HG02943 (cell line): ENCODE results near the gene CYB5D1.
"Not testable (repeated sequence)": the region's sequence is repeated elsewhere in the genome, so short reads cannot be mapped to it uniquely, and the experiment has no call there.

Experiments
- ATAC-seq: cut with Tn5 transposase; IDR thresholded peaks from one replicate; pipeline ENCODE4 v1.9.1; 2021; ENCODE audit warnings: mild to moderate bottlenecking, low read depth, moderate library complexity; ENCODE audit not compliant: unreplicated experiment

Gene CYB5D1, protein sequence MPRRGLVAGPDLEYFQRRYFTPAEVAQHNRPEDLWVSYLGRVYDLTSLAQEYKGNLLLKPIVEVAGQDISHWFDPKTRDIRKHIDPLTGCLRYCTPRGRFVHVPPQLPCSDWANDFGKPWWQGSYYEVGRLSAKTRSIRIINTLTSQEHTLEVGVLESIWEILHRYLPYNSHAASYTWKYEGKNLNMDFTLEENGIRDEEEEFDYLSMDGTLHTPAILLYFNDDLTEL

DNA sequence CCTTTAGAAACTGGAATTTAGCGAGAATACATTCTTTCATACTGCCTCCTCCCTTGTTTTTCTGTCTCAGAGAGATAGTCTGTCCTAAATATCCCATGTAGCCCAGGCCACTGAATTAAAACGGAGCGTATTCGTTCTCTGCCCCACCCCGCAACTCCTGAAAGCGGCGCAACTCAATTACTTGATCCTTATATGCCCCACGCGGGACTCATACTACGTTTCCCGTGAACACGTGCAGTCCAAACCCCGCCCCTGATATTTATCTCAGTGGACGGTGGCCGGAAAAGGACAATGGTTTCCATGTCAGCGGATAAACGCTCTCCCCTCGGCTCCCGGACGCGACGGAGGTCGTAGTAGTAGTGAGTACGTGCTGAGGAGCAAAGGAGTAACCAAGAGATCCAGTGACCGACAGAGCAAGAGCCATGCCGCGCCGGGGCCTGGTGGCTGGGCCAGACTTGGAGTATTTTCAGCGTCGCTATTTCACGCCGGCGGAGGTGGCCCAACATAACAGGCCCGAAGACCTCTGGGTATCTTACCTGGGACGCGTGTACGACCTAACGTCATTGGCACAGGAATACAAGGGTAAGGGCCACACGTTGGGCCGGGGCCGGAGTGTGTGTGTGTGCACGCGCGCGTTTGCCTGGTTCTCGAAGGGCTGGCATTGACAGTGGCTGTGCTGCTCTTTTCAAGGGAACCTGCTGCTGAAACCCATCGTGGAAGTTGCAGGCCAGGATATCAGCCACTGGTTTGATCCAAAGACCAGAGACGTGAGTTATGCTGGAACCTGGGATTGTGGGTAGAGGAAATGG is at the start of gene CYB5D1:
Gene CYB5D1, plus strand, starts transcription at position 291 of the 809 bp plus-strand sequence. Its CDS starts 132 bp downstream, at position 423.
- ATAC-seq: peak; percentile 31

DNA sequence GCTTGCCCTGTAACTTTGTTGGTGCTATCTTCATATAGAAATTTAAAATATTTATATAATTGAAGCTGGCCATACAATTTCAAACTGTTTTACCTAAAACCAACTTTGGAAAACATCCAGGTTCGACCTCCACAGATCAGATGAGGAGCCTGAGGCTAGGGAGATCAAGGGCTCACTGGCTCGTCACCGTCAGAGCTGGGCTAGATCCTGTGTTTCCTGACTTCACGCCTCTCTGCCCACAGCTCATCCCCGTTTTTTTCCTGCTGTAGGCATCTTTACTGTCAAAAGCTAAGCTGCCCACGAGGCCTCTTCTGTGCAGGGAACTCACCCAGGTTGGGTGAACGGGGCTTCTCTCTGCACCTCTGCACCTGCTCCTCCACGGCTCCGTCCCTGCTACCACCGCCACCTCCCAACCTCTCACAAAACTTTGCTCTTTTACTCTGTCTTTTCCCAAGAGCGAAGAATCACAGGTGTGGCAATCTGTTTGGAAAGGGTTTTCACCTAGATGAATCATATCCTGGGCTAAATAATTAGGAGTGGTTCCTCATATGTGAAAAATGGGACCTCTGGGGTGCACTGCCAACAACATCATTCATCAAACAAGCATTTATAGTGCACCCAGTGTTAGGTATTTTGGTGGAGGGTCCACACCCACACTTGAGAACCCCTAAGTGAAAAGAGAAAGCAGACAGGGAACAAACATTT is 48.6 kb upstream of the CYB5D1 start:
- no peak for ATAC-seq

GRCh38 chr17:7809791-7810343 is 47.9 kb upstream of the CYB5D1 start:
- not testable (repeated sequence) for ATAC-seq

DNA sequence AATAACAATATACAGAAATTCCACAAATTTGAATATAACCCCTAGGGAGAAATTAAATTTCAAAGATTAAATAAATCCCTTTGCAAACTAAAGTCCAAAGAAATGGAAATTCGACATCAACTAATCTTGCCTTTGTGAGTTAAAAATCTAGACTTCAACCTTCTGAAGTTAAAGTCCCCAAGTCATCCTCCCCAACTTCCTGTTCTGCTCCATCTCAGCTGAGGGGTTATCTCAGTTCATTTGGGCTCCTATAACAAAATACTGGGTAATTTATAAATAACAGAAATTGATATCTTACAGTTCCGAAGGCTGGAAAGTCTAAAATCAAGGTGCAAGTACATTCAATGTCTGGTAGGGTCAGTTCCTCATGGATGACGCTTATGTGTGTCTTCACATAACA is 46.6 kb upstream of the CYB5D1 start:
- ATAC-seq: no peak

- no peak for ATAC-seq
Measured at GRCh38 chr17:7814969-7815368, 42.8 kb upstream of the CYB5D1 start.

DNA sequence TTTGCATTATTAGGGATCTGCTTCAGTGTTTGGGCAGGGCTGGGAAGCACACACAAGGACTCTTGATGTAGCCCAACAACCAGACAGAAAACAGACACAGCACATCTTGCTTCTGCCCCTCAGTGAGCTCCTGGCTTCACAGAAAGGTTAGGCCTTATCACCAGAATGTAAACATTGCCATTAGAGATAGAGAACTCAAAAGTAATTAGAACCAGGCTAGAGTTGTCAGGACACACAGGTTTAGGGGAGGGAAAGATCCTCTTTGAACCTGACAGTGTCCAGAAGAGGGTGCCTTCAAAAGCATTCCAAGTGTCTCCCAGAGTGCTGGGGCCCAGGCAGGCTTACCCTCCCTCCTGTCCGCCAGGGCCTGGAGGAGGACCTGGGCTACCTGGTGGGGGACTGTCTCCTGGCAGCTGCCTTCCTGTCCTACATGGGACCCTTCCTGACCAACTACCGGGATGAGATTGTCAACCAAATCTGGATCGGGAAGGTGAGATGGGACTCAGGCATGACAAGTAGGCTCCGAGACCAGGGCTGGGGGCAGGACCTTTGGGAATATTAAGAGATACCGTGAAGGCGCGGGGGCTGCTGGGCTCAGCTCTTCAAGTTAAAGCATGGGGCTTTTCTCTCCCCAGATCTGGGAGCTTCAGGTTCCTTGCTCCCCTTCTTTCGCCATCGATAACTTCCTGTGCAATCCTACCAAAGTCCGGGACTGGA is 40.7 kb upstream of the CYB5D1 start:
- no peak for ATAC-seq

DNA sequence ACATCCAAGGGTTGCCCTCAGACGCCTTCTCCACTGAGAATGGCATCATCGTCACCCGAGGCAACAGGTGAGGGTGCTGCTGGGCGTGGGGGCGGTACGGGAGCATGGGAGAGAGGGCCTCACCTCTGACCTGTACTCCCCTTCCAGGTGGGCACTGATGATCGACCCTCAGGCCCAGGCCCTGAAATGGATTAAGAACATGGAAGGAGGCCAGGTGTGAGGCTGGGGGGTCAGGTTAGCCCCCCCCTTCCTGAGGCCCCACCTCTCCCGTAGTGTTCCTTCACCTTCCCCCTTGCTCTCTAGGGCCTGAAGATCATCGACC is 40.2 kb upstream of the CYB5D1 start:
- ATAC-seq: no peak

GRCh38 chr17:7818026-7818425 is 39.8 kb upstream of the CYB5D1 start:
- no peak for ATAC-seq

GRCh38 chr17:7818746-7819645 is 38.8 kb upstream of the CYB5D1 start:
- ATAC-seq: no peak

- no peak for ATAC-seq
Measured at GRCh38 chr17:7820231-7820630, 37.6 kb upstream of the CYB5D1 start.

- no peak for ATAC-seq
Measured at GRCh38 chr17:7822126-7822525, 35.7 kb upstream of the CYB5D1 start.

GRCh38 chr17:7823581-7824001 is 34.2 kb upstream of the CYB5D1 start:
- ATAC-seq: no peak

GRCh38 chr17:7824021-7824924 is 33.5 kb upstream of the CYB5D1 start:
- no peak for ATAC-seq

DNA sequence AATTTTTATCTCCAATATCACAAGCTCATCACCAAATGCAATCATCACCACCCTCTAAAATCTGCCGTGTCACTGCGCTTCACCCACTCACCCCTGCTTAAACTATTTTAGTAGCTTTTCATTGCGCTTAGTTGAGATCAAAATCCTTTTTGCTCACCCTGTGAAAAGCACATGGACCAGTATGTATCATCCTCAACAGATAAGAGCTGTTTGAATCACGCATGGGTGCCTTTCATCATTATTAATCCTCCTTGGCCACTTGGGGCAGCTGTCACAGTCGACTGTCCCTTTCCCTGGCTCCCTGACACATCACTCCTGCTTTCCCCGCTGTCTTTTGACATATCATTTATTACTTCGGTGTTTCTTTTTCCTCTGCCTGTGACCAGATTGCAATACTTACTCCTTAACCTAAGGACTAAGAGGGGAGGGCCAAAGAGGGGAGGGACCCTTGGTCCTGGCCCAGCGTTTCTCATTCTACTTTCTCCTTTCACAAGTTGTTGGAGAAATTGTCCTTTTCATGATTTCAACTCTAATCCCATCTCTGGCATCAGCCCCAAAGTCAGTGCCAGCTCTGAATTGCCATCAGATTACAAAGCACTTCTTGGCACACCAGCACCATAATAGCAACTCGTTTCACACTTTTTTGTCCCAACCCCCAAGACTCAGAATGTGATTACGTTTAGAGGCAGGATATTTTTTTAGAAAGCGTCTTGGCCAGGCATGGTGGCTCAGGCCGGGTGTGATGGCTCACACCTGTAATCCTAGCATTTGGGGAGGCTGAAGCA is 32.4 kb upstream of the CYB5D1 start:
- no peak for ATAC-seq

DNA sequence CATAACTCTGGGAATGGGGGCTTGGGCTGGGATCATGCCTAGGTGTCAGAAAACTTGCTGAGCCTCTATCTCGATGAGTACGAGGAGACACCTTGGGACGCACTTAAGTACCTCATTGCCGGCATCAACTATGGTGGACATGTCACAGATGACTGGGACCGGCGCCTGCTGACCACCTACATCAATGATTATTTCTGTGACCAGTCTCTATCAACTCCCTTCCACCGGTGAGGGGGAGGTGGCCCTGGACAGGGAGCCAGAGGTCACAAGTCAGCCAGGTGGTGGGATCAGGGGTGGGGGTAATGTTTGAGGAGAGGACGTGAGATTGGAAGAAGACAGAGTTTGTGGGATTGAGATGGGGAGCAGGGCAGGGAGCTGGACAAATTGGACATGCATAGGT is 27.2 kb upstream of the CYB5D1 start:
- no peak for ATAC-seq

- ATAC-seq: no peak
Measured at GRCh38 chr17:7831233-7831632, 26.6 kb upstream of the CYB5D1 start.

- ATAC-seq: no peak
Measured at GRCh38 chr17:7832431-7832830, 25.4 kb upstream of the CYB5D1 start.
